ENCODE results near the gene COQ8A.
"Not testable (repeated sequence)": the region's sequence is repeated elsewhere in the genome, so short reads cannot be mapped to it uniquely, and the experiment has no call there.

COQ8A gene

DNA sequence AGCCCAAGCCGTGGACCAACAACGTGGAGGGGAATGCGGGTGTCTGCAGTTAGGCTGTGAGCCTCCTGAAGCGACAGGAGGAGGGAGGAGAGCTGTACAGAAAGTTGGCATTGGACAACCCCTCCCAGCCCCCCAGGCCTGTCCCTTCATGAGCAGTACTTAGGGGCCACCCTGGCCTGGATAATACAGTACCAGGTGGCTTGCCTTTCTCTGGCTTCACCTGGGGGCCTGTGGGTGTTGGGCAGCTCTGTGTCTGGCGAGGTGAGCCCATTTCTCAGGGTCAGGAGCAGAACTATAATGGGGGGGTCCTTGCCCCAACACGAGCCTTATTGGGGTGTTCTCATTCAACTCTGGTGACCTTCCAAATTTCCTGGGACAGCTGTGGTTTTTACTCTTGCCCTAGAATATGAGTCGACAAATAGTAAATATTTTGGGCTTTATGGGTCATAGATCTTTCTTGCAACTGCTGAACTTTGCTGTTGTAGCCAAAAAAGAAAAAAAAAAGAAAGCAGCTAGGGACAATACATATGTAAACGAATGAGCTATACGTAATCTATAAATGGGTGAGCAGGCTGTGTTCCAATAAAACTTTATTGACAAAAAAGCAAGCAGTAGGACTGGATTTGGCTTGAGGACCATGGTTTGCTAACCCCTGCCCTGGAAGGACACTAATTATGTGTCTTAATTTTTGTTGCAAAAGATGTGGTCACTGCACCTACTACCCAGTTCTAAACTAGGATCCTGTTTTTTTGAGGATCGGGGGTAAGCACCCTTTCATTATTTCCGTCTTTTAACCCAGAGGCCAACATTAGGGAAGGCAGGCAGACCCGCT lies 11.4 kb downstream of the COQ8A start:
- FAIRE-seq (no peak), DNase-seq (ENCODE audit: low spot score) (no peak)

- no peak for FAIRE-seq
- DNase-seq (ENCODE audit: low spot score) = no peak
Measured at GRCh38 chr1:226952118-226952441, 12.0 kb downstream of the COQ8A start.

- FAIRE-seq (no peak), DNase-seq (ENCODE audit: low spot score) (no peak)
Measured at GRCh38 chr1:226953175-226953800, 13.2 kb downstream of the COQ8A start.

DNA sequence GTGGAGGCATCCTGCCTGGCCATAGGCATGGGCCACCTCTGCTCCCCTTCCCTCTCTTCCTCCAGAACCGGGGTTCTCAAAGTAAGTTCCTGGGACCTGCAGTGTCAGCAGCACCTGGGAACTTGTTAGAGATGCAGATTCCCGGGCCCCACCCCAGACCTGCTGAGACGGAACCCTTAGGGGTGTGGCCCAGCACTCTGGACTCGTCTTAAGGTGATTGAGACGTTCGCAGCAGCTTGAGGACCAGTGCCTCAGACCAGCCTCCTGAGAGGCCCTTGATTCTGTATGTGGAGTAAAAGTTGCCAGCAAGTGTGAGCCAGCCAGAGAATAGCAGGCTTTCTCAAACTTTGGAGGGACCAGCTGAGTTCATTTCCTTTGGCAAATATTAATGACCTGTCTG lies 14.2 kb downstream of the COQ8A start:
- FAIRE-seq (no peak), DNase-seq (ENCODE audit: low spot score) (no peak)

GRCh38 chr1:226954777-226955176 lies 14.7 kb downstream of the COQ8A start:
- no peak for DNase-seq (ENCODE audit: low spot score)
- FAIRE-seq = no peak

GRCh38 chr1:226955857-226956256 lies 15.8 kb downstream of the COQ8A start:
- DNase-seq (ENCODE audit: low spot score); FAIRE-seq: not testable (repeated sequence)

DNA sequence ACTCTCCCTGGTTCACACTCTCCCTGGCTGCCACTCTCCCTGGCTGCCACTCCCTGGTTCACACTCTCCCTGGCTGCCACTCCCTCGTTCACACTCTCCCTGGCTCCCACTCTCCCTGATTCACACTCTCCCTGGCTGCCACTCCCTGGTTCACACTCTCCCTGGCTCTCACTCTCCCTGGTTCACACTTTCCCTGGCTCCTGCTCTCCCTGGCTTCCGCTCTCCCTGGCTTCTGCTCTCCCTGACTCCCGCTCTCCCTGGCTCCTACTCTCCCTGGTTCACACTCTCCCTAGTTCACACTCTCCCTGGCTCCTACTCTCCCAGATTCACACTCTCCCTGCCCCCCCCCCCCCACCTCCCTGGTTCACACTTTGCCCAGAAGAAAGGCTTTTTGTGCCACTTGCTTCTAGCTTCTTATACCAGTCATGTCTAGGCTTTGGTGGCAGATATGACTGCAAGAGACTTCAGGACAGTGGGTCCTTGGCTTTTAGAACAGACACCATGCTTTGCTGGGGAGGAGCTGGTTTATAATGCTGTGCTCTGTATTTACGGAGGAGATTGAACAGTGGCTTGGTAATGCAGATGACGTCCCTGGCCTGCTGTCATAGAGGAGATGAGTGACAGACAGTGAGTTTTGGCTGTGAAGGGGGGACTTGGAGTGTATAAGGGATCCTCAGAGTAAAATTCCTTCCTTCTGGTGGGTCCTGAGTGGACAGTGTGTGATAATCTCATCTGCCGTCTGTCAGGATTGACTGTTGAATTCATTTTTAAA lies 17.0 kb downstream of the COQ8A start:
- FAIRE-seq (no peak), DNase-seq (ENCODE audit: low spot score) (no peak)

- DNase-seq (ENCODE audit: low spot score) = no peak
- no peak for FAIRE-seq
Measured at GRCh38 chr1:226957714-226958113, 17.6 kb downstream of the COQ8A start.

- FAIRE-seq = no peak
Measured at GRCh38 chr1:226958300-226958699, 18.2 kb downstream of the COQ8A start.

DNA sequence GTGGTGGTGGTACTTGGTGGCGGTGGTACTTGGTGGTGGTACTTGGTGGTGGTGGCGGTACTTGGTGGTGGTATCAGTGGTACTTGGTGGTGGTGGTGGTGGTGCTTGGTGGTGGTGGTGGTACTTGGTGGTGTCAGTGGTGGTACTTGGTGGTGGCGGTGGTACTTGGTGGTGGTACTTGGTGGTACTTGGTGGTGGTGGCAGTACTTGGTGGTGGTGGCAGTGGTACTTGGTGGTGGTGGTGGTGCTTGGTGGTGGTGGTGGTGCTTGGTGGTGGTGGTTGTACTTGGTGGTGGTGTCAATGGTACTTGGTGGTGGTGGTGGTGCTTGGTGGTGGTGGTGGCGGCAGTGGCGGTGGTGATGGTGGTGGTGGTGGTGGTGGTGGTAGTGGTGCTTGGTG lies 20.2 kb downstream of the COQ8A start:
- DNase-seq (ENCODE audit: low spot score) (no peak), FAIRE-seq (no peak)

More at GRCh38 chr1:226958300-226958699, 18.2 kb downstream of the COQ8A start:
- no peak for DNase-seq (ENCODE audit: low spot score)

- DNase-seq (ENCODE audit: low spot score) = no peak
- FAIRE-seq = no peak
Measured at GRCh38 chr1:226960944-226961765, 21.1 kb downstream of the COQ8A start.

DNA sequence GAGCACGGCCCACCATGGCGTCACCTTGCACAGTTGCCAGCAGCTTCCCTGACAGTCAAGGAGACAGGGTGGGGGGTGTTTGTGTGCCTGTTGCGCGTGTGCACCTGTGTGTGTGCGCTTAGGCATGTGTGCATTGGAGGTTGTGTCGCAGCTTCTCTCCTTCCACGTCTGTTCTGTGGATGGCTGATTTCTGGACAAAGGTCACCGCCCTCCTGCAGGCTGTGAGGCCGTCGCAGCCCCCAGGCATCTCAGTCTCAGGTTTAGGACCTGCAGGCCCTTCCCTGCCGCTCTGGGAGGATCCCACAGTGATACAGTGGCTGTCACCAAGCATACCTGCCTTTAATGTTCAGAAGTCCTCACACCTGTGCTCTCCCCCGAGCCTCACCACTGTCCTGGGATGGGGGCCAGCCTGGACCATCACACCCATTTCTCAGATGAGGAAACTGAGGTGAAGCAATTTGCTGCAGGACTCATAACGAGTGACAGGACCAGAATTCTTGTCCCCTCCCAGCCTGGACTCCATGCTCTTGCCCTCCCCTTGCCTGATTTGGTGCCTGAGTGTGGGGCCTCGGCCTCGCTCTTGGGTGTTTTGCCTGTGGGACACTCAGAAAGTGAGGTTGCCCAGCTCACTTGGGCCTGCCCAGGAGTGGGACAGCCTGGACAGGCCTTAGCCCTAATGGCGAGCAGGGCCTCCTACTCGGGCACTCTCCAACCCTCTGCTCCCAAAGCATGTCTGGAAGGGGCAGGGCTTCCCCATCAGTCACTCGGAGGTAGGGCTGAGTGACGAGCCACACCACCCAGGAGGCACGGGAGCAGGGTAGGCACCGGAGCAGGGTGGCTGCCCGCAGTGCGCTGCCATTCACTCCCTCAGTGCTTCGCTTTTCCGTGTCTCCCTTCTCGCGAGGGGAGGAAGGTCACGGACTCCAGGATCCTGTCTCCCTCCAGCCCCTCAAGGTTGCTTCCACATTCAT lies 22.6 kb downstream of the COQ8A start:
- DNase-seq (ENCODE audit: low spot score) = no peak
- FAIRE-seq = no peak

GRCh38 chr1:226964068-226964425 lies 24.0 kb downstream of the COQ8A start:
- DNase-seq (ENCODE audit: low spot score) (no peak), FAIRE-seq (no peak)

GRCh38 chr1:226964611-226965486 lies 24.8 kb downstream of the COQ8A start:
- FAIRE-seq (no peak), DNase-seq (ENCODE audit: low spot score) (no peak)

- no peak for FAIRE-seq
- DNase-seq (ENCODE audit: low spot score) = no peak
Measured at GRCh38 chr1:226965581-226966440, 25.7 kb downstream of the COQ8A start.

- FAIRE-seq = no peak
- DNase-seq (ENCODE audit: low spot score) = no peak
Measured at GRCh38 chr1:226966683-226967082, 26.6 kb downstream of the COQ8A start.

DNA sequence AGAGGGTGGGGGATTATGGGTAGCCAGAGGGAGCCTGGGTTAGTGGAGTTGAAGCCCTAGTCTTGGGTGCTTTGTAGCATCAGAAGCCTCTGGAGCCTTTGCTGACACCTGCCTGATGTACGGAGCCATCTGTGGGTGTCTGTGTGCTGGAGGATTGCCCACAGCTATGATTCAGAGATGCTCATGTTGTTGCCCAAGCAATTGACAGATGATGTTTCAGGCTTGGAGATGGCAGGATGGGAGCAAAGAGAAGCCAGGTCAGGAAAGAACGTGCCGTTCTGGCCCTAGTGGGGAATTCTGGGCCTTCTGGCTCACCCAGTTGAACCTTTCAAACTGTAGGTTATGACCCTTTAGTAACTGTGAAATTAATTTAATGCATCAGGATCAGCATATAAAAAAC lies 27.6 kb downstream of the COQ8A start:
- DNase-seq (ENCODE audit: low spot score) (no peak), FAIRE-seq (no peak)

- DNase-seq (ENCODE audit: low spot score) (no peak), FAIRE-seq (no peak)
Measured at GRCh38 chr1:226971765-226972164, 31.7 kb downstream of the COQ8A start.

Data from RCC 7860 (cell line).